Activated B cell treated with CpG ODN at 0.5 μM for 24 hours (primary cell): ENCODE measurements around the gene SPP2. TPM values are rescaled to one million over a fixed set of nuclear protein-coding genes. Genes with fewer than 3 reads are reported as not detected.

Experiments used
- ATAC-seq: fragments of 200-7000 bp; cut with Tn5 transposase; one replicate; pipeline ENCODE4 v1.10.0; 2021; ENCODE audit warnings: low read depth, mild to moderate bottlenecking, moderate library complexity
- CTCF ChIA-PET: fragments of 350-600 bp; sonication (Branson Sonifier 250); formaldehyde crosslinking; loops from one replicate; lab custom pipeline; 2021; ENCODE audit warnings: antibody characterized with exemption; lab: Charles Lee
- POLR2A ChIA-PET: fragments of 350-600 bp; sonication (Branson Sonifier 250); formaldehyde crosslinking; loops from one replicate; lab custom pipeline; 2021; ENCODE audit warnings: antibody characterized with exemption; lab: Charles Lee
- DNase-seq: peaks from one replicate; pipeline ENCODE4 v3.0.0; 2022
- H3K27ac Mint-ChIP-seq: one replicate; pipeline ENCODE4 v1.8.0; 2020; ENCODE audit warnings: mixed read lengths
- H3K27me3 Mint-ChIP-seq: one replicate; pipeline ENCODE4 v1.8.0; 2021; ENCODE audit warnings: mixed read lengths
- H3K36me3 Mint-ChIP-seq: one replicate; pipeline ENCODE4 v1.8.0; 2021; ENCODE audit warnings: low read depth, mixed read lengths
- H3K4me1 Mint-ChIP-seq: one replicate; pipeline ENCODE4 v1.8.0; 2021; ENCODE audit warnings: mixed read lengths
- H3K4me3 Mint-ChIP-seq: one replicate; pipeline ENCODE4 v1.8.0; 2020; ENCODE audit warnings: mild to moderate bottlenecking, mixed read lengths
- H3K9me3 Mint-ChIP-seq: one replicate; pipeline ENCODE4 v1.8.0; 2020; ENCODE audit warnings: mixed read lengths
- CTCF ChIP-seq: fragments of 200-600 bp; IDR thresholded peaks from one replicate; pipeline ENCODE4 v1.8.0; 2022; ENCODE audit warnings: antibody characterized with exemption, mild to moderate bottlenecking
- intact Hi-C: fragments of 100-400 bp; cut with micrococcal nuclease; formaldehyde crosslinking; loops from one replicate; pipeline ENCODE4 v1.15.1; 2024
- total RNA-seq: library from RNA; stranded (reverse); gene quantifications from 2 replicates; pipeline ENCODE4 v1.2.3, GENCODE V29; 2022

The SPP2 gene
- total RNA-seq, 1 donor from 2014 or later, result not detected

- ATAC-seq (peak; percentile 69), DNase-seq (no peak)
- intact Hi-C loops, result no loop called here
- H3K36me3 Mint-ChIP-seq, result no peaks in the 10 kb centered on the region
- peaks cover 6% of the 10 kb centered on the region for H3K27me3 Mint-ChIP-seq
- ChIA-PET POLR2A (interaction anchor here (1.2 kb wide), 1 partner anchor 66 kb away, joined by 4 read pairs; no protein-coding TSS in a partner anchor), CTCF (no interaction called here)
- H3K4me1 Mint-ChIP-seq, result peaks cover 18% of the 10 kb centered on the region
- TF ChIP-seq CTCF, result no peak
- H3K9me3 Mint-ChIP-seq, result no peaks in the 10 kb centered on the region
- H3K4me3 Mint-ChIP-seq, result peak overlapping the region; percentile 3
- H3K27ac Mint-ChIP-seq, result peak overlapping the region; percentile 8
Measured at GRCh38 chr2:234098681-234099080, 48.2 kb downstream of the SPP2 start.

DNA sequence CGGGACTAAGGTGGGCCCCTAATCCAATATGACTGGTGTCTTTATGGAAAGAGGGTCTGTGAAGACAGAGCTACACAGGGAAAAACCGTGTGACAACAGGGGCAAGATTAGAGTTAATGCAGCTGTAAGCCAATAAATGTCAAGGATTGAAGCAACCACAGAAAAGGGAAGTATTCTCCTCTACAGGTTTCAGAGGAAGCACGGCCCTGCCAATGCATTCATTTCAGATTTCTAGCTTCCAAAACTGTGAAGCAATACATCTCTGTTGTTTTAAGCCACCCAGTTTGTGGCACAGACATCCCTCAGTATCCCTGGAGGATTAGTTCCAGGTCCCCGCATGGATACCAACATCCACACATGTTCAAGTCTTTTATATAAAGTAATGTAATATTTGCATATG lies 48.8 kb downstream of the SPP2 start:
- no peak for TF ChIP-seq CTCF
- Mint-ChIP-seq H3K27me3 (peaks cover 6% of the 10 kb centered on the region), H3K27ac (peak overlapping the region; percentile 8), H3K9me3 (no peaks in the 10 kb centered on the region), H3K36me3 (no peaks in the 10 kb centered on the region), H3K4me1 (peaks cover 18% of the 10 kb centered on the region), H3K4me3 (peak overlapping the region; percentile 2)
- DNase-seq (no peak), ATAC-seq (peak; percentile 71)
- POLR2A ChIA-PET, result interaction anchor here (1.2 to 1.3 kb wide), 2 partner anchors 36 to 66 kb away, joined by 3 to 4 read pairs; no protein-coding TSS in a partner anchor
- intact Hi-C loops, result no loop called here
- CTCF ChIA-PET, result no interaction called here

DNA sequence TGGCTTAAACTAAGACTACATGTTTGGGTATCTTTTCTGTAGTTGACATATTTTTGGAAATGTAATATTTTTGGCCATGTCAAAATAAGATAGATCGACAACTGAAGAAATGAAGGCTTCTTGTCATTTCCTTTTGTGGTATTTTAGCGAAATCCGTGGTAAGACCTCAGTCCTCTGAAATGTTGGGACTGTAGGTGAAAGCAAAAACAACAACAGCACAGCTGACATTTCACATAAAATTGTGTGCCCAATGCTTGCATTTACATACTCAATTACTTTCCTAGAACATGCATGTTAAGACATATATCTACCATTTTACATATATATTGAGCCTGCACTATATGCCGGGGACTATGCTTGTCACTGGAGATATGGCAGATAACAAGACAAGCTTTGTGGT lies 50.2 kb downstream of the SPP2 start:
- H3K27ac Mint-ChIP-seq, result no peak overlapping the region
- no peak overlapping the region for H3K4me3 Mint-ChIP-seq
- intact Hi-C loops, result no loop called here
- no peak for TF ChIP-seq CTCF
- H3K9me3 Mint-ChIP-seq, result no peaks in the 10 kb centered on the region
- ATAC-seq, result no peak
- CTCF ChIA-PET, result no interaction called here
- POLR2A ChIA-PET, result interaction anchor here (1.3 kb wide), 1 partner anchor 35 kb away, joined by 3 read pairs; no protein-coding TSS in a partner anchor
- H3K36me3 Mint-ChIP-seq, result no peaks in the 10 kb centered on the region
- peaks cover 7% of the 10 kb centered on the region for H3K27me3 Mint-ChIP-seq
- no peak for DNase-seq
- peaks cover 18% of the 10 kb centered on the region for H3K4me1 Mint-ChIP-seq

- CTCF ChIA-PET, result no interaction called here
- no peak for TF ChIP-seq CTCF
- intact Hi-C loops, result no loop called here
- no peaks in the 10 kb centered on the region for H3K36me3 Mint-ChIP-seq
- no peak for ATAC-seq
- no peak overlapping the region for H3K27ac Mint-ChIP-seq
- H3K4me3 Mint-ChIP-seq, result no peak overlapping the region
- no peaks in the 10 kb centered on the region for H3K9me3 Mint-ChIP-seq
- H3K27me3 Mint-ChIP-seq, result peaks cover 14% of the 10 kb centered on the region
- POLR2A ChIA-PET, result no interaction called here
- H3K4me1 Mint-ChIP-seq, result peaks cover 18% of the 10 kb centered on the region
- DNase-seq, result no peak
Measured at GRCh38 chr2:234102112-234102511, 51.6 kb downstream of the SPP2 start.

GRCh38 chr2:234107861-234108260 lies 57.4 kb downstream of the SPP2 start:
- TF ChIP-seq CTCF, result no peak
- Mint-ChIP-seq H3K9me3 (no peaks in the 10 kb centered on the region), H3K36me3 (no peaks in the 10 kb centered on the region), H3K4me1 (no peaks in the 10 kb centered on the region), H3K27me3 (peaks cover 13% of the 10 kb centered on the region), H3K4me3 (no peak overlapping the region), H3K27ac (no peak overlapping the region)
- DNase-seq (no peak), ATAC-seq (no peak)
- ChIA-PET CTCF (no interaction called here), POLR2A (no interaction called here)
- intact Hi-C loops, result no loop called here
